ENCODE data around the gene UVSSA.

The UVSSA gene

DNA sequence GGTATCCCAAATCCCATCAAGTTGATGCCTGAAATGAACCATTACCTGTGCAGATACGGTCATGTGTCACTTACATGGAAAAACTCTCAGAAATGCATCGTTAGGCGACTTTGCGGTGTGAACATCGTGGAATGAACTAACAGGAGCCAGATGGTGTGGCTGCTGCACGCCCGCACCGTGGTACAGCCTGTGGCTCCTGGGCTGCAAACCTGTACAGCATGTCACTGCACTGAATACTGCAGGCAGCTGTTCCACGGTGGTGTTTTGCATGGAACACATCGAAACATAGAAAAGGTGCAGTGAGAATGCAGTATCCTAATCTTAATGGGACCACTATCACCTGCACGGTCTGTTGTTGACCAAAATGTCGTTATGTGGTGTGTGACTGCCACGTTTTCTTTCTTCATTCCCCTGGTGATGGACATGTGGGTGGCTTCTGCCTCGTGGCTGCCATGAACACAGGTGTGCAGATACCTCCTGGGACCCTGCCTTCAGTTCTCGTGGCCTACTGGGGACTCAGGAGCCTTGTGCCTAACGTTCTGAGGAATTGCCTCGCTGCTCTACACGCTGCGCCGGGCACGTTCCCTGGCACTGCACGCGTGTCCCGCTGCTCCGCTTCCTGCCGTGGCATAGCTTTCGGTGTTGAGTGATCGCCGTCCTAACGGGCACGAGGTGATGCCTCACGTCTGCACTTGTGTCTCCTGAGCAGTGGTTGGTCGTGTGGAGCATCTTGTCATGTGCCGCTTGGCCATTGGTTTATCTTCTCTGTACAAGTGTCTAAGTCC lies 38.9 kb upstream of the UVSSA start:
- Histone ChIP-seq H3K4me3 (ENCODE audit: extremely low read depth, insufficient read depth, low read length, poor library complexity, severe bottlenecking) (no peak overlapping the region), H3K9me3 (ENCODE audit: control insufficient read depth, low read length) (no peaks in the 10 kb centered on the region), H3K36me3 (ENCODE audit: control insufficient read depth, insufficient read depth, low read length) (peaks cover 67% of the 10 kb centered on the region), H3K4me1 (ENCODE audit: control insufficient read depth, insufficient read depth, low read length, poor library complexity, severe bottlenecking) (peaks cover 28% of the 10 kb centered on the region), H3K27ac (ENCODE audit: low read depth, low read length, severe bottlenecking) (peak overlapping the region; percentile 94)
- WGBS, 2 experiments (ENCODE audit: insufficient coverage in 2 of 2), result 95 to 98% methylated on average over 33 of the region's 34 CpGs

DNA sequence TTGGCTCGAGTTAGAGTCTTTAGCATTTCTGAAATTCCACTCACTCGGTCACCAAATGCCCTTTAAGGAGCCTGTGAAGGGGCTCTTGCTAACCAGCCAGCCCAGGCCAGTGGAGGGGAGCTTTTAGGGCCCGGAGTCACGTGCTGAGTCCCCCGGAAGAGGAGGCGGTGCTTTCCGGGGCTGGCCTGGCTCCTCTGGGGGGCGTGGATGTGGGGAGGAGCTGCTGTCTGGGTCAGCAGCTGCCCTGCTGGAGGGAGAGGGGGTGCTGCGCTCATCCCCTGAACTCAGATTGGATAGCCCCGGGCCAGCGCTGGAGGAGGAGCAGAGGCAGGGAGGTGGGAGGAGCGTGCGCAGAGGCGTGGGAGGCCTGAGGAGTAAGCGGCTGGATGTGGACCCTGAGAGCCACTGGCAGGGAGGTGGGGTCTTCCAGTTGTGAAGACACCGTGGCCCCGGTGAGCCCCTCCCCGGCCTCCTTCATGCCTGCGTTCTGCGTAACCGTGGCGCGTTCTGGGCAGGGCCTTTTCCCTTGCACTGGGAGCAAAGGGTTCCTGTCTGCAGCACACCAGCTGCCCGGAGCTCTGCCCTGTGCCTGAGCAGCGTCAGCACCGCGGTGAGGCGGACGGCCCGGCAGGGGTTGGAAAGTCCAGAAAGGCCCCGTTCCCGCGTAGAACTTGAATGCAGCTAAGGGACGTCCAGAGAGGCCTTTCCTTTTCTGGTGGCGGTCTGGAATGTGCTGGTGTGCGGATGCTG lies 37.6 kb upstream of the UVSSA start:
- H3K36me3 ChIP-seq (ENCODE audit: control insufficient read depth, insufficient read depth, low read length), result peaks cover 68% of the 10 kb centered on the region
- H3K4me3 ChIP-seq (ENCODE audit: extremely low read depth, insufficient read depth, low read length, poor library complexity, severe bottlenecking), result peak overlapping the region; percentile 28
- WGBS, 2 experiments (ENCODE audit: insufficient coverage in 2 of 2), result 7 to 14% methylated on average over 28 to 32 of the region's 36 CpGs
- peaks cover 28% of the 10 kb centered on the region for H3K4me1 ChIP-seq (ENCODE audit: control insufficient read depth, insufficient read depth, low read length, poor library complexity, severe bottlenecking)
- peak overlapping the region; percentile 94 for H3K27ac ChIP-seq (ENCODE audit: low read depth, low read length, severe bottlenecking)
- H3K9me3 ChIP-seq (ENCODE audit: control insufficient read depth, low read length), result no peaks in the 10 kb centered on the region

DNA sequence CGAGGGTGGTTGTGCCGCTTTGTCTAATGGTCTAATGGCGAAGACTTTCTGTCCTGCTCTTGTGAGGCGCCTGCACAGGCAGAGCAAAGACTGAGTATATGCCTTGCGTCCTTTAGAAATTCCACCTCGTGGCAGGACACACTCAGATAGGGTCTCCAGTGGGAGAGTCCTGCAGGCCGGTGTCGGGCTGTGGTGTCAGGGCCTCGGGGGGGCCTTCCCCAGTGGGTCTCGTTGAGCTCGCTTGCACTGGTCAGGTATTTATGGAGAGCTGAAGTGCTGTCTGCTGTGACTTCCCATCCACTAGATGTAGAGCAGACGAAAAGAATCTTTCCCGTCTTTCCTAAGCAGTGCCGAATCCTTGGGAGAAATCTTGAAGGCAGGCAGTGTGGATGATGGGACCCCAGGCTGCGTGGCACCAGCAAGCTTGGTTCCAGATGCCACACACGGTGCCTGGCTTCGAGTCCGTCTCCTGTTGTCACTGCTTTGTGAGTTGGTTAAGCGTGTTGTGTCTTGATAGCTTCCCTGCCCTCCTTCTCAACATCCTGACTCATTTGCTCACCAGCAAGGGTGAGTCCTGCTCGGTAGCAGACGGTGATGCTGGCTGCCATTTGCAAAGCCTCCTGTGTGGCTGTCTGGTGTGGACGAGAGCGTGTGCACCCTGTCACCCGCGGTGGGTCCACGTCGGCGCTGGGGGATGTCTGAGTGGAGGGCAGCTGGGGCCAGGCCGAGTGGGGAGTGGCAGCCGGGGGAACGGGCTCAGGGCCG lies 36.8 kb upstream of the UVSSA start:
- no peaks in the 10 kb centered on the region for H3K9me3 ChIP-seq (ENCODE audit: control insufficient read depth, low read length)
- H3K4me1 ChIP-seq (ENCODE audit: control insufficient read depth, insufficient read depth, low read length, poor library complexity, severe bottlenecking), result peaks cover 28% of the 10 kb centered on the region
- peak overlapping the region; percentile 94 for H3K27ac ChIP-seq (ENCODE audit: low read depth, low read length, severe bottlenecking)
- WGBS, 2 experiments (ENCODE audit: insufficient coverage in 2 of 2), result 90 to 94% methylated on average over 31 to 32 of the region's 32 CpGs
- peak overlapping the region; percentile 28 for H3K4me3 ChIP-seq (ENCODE audit: extremely low read depth, insufficient read depth, low read length, poor library complexity, severe bottlenecking)
- H3K36me3 ChIP-seq (ENCODE audit: control insufficient read depth, insufficient read depth, low read length), result peaks cover 68% of the 10 kb centered on the region

DNA sequence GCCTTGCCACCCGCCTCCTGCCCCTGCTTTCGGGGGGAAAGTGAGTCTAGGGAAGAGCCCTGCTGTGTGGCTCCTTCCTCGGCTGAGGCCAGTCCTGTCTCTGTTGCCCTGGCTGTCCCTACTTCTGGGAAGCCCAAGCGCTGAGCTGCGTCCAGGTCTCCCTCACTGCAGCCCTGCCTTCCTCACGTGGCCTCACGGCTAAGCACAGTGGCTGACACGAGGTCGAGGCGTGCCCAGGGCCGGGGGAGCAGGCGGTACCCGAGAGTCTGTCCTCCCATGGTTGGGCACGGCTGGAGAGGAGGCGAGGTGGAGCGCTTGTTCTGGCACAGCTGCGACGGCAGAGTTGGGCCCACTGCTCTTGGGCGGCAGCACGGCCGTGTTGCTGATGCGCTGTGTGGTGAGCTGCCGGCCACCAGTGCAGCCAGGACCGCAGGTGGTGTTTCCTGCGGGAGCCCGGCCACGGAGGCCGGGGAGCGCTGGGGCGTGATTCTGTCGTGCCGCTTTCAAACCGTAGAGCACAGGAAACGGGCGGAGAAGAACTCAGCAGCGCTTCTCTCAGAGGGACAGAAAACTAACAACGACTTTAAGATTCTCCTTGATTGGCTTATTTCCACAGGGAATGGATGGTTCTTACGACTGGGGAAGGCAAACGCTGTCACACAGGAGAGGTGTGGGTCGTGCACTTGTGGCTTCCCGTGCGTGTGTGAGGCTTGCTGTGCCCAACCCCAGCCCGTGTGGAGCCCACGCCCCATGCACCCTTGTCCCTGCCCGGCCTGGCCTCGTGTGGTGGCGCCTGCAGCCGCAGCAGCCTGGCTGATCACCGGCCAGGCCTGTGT lies 36.0 kb upstream of the UVSSA start:
- peaks cover 68% of the 10 kb centered on the region for H3K36me3 ChIP-seq (ENCODE audit: control insufficient read depth, insufficient read depth, low read length)
- no peaks in the 10 kb centered on the region for H3K9me3 ChIP-seq (ENCODE audit: control insufficient read depth, low read length)
- H3K27ac ChIP-seq (ENCODE audit: low read depth, low read length, severe bottlenecking), result no peak overlapping the region
- 96 to 97% methylated on average over 48 to 49 of the region's 49 CpGs for WGBS, 2 experiments (ENCODE audit: insufficient coverage in 2 of 2)
- no peak overlapping the region for H3K4me3 ChIP-seq (ENCODE audit: extremely low read depth, insufficient read depth, low read length, poor library complexity, severe bottlenecking)
- H3K4me1 ChIP-seq (ENCODE audit: control insufficient read depth, insufficient read depth, low read length, poor library complexity, severe bottlenecking), result peaks cover 28% of the 10 kb centered on the region

DNA sequence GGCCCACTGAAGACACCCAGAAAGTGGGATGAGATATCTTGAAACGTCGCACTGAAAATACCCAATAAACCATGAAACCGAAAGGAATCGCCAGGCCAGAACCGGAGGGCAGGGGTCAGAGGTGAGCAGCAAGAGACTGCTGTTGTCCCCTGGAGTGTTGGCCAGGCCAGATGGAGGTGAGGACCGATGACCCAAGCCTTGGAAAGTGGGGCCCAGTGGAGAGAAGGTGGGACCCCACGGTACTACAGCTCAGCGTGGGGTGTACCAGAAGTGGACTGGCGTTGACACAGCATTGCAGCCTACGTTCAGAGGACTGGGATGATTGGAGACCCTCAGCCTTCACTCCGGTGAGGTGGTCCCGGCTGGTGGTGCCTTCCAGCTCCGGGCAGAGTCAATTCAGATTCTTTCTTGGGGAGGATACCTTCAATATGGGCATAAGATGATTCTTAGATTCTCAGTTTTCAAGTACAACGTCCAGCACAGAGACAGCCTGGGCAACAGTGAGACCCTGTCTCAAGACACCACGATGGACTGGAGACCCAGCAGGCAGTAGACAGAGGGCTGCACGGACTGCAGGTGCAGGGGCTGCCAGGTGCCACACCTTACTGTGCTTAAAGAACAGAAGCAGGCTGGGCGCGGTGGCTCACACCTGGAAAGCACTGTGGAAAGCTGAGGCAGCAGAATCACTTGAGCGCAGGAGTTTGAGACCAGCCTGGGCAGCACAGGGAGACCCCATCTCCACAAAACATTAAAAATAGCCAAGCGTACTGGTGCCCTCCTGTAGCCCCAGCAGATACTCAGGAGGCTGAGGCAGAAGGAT lies 34.0 kb upstream of the UVSSA start:
- Histone ChIP-seq H3K4me3 (ENCODE audit: extremely low read depth, insufficient read depth, low read length, poor library complexity, severe bottlenecking) (no peak overlapping the region), H3K4me1 (ENCODE audit: control insufficient read depth, insufficient read depth, low read length, poor library complexity, severe bottlenecking) (peaks cover 25% of the 10 kb centered on the region), H3K36me3 (ENCODE audit: control insufficient read depth, insufficient read depth, low read length) (peaks cover 67% of the 10 kb centered on the region), H3K27ac (ENCODE audit: low read depth, low read length, severe bottlenecking) (no peak overlapping the region), H3K9me3 (ENCODE audit: control insufficient read depth, low read length) (no peaks in the 10 kb centered on the region)
- 97 to 98% methylated on average over 20 of the region's 20 CpGs for WGBS, 2 experiments (ENCODE audit: insufficient coverage in 2 of 2)

DNA sequence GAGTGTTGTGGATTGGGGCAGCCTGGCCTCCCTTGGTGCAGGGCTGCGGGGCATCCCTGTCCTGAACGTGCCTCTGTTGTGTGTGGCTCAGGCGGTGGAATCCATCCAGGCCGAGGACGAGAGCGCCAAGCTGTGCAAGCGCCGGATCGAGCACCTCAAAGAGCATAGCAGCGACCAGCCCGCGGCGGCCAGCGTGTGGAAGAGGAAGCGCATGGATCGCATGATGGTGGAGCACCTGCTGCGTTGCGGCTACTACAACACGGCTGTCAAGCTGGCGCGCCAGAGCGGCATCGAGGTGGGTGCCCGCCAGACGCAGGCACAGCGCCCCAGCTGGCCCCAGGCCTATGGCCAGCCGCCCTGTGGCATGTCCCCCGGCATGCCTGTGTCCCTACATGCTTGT lies 31.7 kb upstream of the UVSSA start:
- Histone ChIP-seq H3K36me3 (ENCODE audit: control insufficient read depth, insufficient read depth, low read length) (peaks cover 87% of the 10 kb centered on the region), H3K4me3 (ENCODE audit: extremely low read depth, insufficient read depth, low read length, poor library complexity, severe bottlenecking) (no peak overlapping the region), H3K27ac (ENCODE audit: low read depth, low read length, severe bottlenecking) (no peak overlapping the region), H3K4me1 (ENCODE audit: control insufficient read depth, insufficient read depth, low read length, poor library complexity, severe bottlenecking) (peaks cover 10% of the 10 kb centered on the region), H3K9me3 (ENCODE audit: control insufficient read depth, low read length) (no peaks in the 10 kb centered on the region)
- 96 to 97% methylated on average over 22 to 26 of the region's 28 CpGs for WGBS, 2 experiments (ENCODE audit: insufficient coverage in 2 of 2)

DNA sequence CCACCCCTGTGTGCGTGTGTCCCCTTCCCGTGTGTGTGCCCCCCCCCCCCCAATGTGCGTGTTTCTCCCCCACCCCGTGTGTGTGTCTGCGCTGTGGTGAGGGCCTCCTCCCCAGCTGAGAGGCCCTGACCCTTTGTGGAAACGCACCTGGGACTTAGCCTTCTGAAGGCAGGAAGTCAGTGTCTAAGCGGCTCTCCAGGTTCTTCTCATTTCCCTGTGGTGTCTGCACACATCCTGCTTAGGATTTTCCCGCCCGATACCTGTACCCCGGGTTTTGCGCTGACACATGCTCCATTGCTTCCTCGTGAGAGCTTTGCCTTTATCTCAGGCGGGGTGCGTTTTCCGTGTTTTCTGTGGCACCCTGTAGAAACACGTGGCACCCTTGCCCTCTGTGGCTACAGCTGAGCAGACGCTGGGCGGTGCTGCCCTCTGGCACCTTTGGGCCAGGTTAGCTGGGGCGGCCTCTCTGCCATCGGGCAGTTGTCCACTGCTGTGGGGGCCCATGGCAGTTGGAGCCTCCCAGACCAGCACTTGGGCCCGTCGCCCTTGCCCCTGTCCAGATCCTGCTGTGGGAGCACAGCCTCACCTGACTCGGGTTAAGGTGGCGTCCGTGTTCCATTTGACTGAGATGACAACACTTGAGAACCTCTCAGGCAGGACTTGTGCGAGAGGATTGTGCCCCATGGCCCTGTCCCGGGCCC lies 31.0 kb upstream of the UVSSA start:
- Histone ChIP-seq H3K36me3 (ENCODE audit: control insufficient read depth, insufficient read depth, low read length) (peaks cover 92% of the 10 kb centered on the region), H3K9me3 (ENCODE audit: control insufficient read depth, low read length) (no peaks in the 10 kb centered on the region), H3K4me1 (ENCODE audit: control insufficient read depth, insufficient read depth, low read length, poor library complexity, severe bottlenecking) (peaks cover 4% of the 10 kb centered on the region), H3K27ac (ENCODE audit: low read depth, low read length, severe bottlenecking) (no peak overlapping the region), H3K4me3 (ENCODE audit: extremely low read depth, insufficient read depth, low read length, poor library complexity, severe bottlenecking) (no peak overlapping the region)
- 93 to 95% methylated on average over 20 to 24 of the region's 27 CpGs for WGBS, 2 experiments (ENCODE audit: insufficient coverage in 2 of 2)

DNA sequence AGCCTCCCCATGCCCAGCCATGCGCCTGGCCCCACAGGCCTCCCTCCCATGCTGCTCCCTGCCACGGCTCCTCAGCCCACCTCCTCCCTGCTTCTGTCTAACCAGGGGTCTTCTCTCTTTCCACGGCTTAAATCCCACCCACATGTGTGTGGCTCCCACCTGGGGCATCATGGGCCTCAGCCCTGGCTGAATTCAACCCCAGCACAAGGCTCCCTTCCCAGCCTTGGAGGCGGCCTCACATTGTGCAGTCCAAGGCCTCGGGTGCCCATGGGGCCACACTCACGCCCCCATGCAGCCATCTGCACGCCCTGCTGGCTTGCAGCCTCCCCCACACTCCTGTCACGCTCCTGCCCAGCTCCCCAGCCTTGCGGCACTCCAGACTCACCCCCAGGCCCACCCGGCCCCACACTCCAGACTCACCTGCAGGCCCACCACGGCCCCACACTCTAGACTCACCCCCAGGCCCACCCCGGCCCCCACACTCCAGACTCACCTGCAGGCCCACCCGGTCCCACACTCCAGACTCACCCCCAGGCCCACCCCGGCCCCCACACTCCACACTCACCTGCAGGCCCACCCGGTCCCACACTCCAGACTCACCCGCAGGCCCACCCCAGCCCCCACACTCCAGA lies 30.4 kb upstream of the UVSSA start:
- 92 to 98% methylated on average over 7 to 9 of the region's 16 CpGs for WGBS, 2 experiments (ENCODE audit: insufficient coverage in 2 of 2)
- peaks cover 95% of the 10 kb centered on the region for H3K36me3 ChIP-seq (ENCODE audit: control insufficient read depth, insufficient read depth, low read length)
- no peaks in the 10 kb centered on the region for H3K4me1 ChIP-seq (ENCODE audit: control insufficient read depth, insufficient read depth, low read length, poor library complexity, severe bottlenecking)
- no peak overlapping the region for H3K4me3 ChIP-seq (ENCODE audit: extremely low read depth, insufficient read depth, low read length, poor library complexity, severe bottlenecking)
- H3K27ac ChIP-seq (ENCODE audit: low read depth, low read length, severe bottlenecking), result no peak overlapping the region
- H3K9me3 ChIP-seq (ENCODE audit: control insufficient read depth, low read length), result no peaks in the 10 kb centered on the region

Measured in mesodermal cell (in vitro differentiated cells).